HCT116 (cell line): ENCODE results near the gene PLRG1. TPM values are rescaled to one million over a fixed set of nuclear protein-coding genes. Genes with fewer than 3 reads are reported as not detected.

Experiments
- ATAC-seq: fragments of 200-7000 bp; cut with Tn5 transposase; 2 replicates; pipeline ENCODE4 v1.9.1; 2020; ENCODE audit warnings: mild to moderate bottlenecking, moderate library complexity
- BruUV-seq: library from RNA; stranded (reverse); fragments of 400-500 nt; replicated peaks from 2 replicates; lab custom pipeline; 2021; lab: Mats Ljungman, UMichigan
- CTCF ChIA-PET: fragments of 300-600 bp; sonication (Branson Sonifier 250); formaldehyde crosslinking; loops from one replicate; lab custom pipeline; 2021; ENCODE audit warnings: antibody characterized with exemption; lab: Charles Lee
- POLR2A ChIA-PET: fragments of 300-600, 350-600 bp; sonication (Branson Sonifier 250); formaldehyde crosslinking; loops from one replicate; lab custom pipeline; 2021; ENCODE audit warnings: antibody characterized with exemption; lab: Charles Lee
- RAD21 ChIA-PET, 2 experiments: fragments of 300-600 bp; sonication (Branson Sonifier 250); formaldehyde crosslinking; loops; one replicate each; lab custom pipeline; 2023; ENCODE audit warnings: low total read pairs in 2 of 2; ENCODE audit not compliant: uncharacterized antibody in 2 of 2, unreplicated experiment in 2 of 2, low non-redundant PET in 1 of 2; lab: Charles Lee
- DNase-seq: peaks from one replicate; pipeline ENCODE4 v3.0.0-alpha.2; 2010; ENCODE audit warnings: low read depth, low spot score
- H2AFZ ChIP-seq: fragments of 200-600 bp; shearing (Covaris generic), sonication (generic); 2 replicates; pipeline ENCODE4 v1.6.1; 2017; ENCODE audit warnings: low read depth, mixed run types, mixed read lengths, antibody characterized with exemption, low read length; ENCODE audit not compliant: poor library complexity, severe bottlenecking
- H3K27ac ChIP-seq: 2 replicates; pipeline ENCODE4 v1.5.1; 2012; ENCODE audit warnings: low read depth, low read length
- H3K27me3 ChIP-seq: fragments of 200-600 bp; sonication (generic); 2 replicates; pipeline ENCODE4 v1.6.1; 2016; ENCODE audit warnings: mixed run types, low read length, mixed read lengths; ENCODE audit not compliant: insufficient read depth
- H3K36me3 ChIP-seq, 2 experiments: fragments of 200-500 bp in 1 of 2; fragments of 200-600 bp in 1 of 2; sonication (Bioruptor generic) in 1 of 2; sonication (generic) in 1 of 2; 2 replicates each; pipeline versions ENCODE4 v1.5.1 to v1.6.1; 2014 to 2016; ENCODE audit warnings: low read length in 2 of 2, inconsistent platforms in 1 of 2, mixed read lengths in 1 of 2, mixed run types in 1 of 2; ENCODE audit not compliant: insufficient read depth in 2 of 2, control insufficient read depth in 1 of 2
- H3K4me1 ChIP-seq, 2 experiments: fragments of 200-600 bp in 1 of 2; sonication (generic) in 1 of 2; 2 replicates each; pipeline versions ENCODE4 v1.5.1 to v1.6.1; 2012 to 2017; ENCODE audit warnings: low read length in 2 of 2, inconsistent platforms in 1 of 2, mild to moderate bottlenecking in 1 of 2, mixed read lengths in 1 of 2, mixed run types in 1 of 2, moderate library complexity in 1 of 2; ENCODE audit not compliant: insufficient read depth in 2 of 2, control insufficient read depth in 1 of 2
- H3K4me2 ChIP-seq: fragments of 200-600 bp; sonication (generic); 2 replicates; pipeline ENCODE4 v1.6.1; 2017; ENCODE audit warnings: mixed run types, low read length, mixed read lengths
- H3K4me3 ChIP-seq, 2 experiments: fragments of 200-600 bp in 1 of 2; sonication (generic) in 1 of 2; replicated peaks in 1 of 2; 2 replicates each; pipeline ENCODE4 v1.5.1; 2011 to 2016; ENCODE audit warnings: low read length in 2 of 2, control low read depth in 1 of 2, low read depth in 1 of 2, mild to moderate bottlenecking in 1 of 2, mixed read lengths in 1 of 2, mixed run types in 1 of 2
- H3K79me2 ChIP-seq: fragments of 200-600 bp; sonication (generic); 2 replicates; pipeline ENCODE4 v1.6.1; 2017; ENCODE audit warnings: mild to moderate bottlenecking, mixed run types, low read length, moderate library complexity, mixed read lengths; ENCODE audit not compliant: insufficient read depth
- H3K9ac ChIP-seq: fragments of 200-600 bp; sonication (generic); 2 replicates; pipeline ENCODE4 v1.6.1; 2016; ENCODE audit warnings: low read length, mixed read lengths
- H3K9me2 ChIP-seq: fragments of 200-600 bp; sonication (generic), shearing (Covaris generic); 2 replicates; pipeline ENCODE4 v1.6.1; 2017; ENCODE audit warnings: mixed run types, mild to moderate bottlenecking, moderate library complexity; ENCODE audit not compliant: insufficient read depth
- H3K9me3 ChIP-seq, 2 experiments: fragments of 200-500 bp in 1 of 2; fragments of 200-600 bp in 1 of 2; sonication (Bioruptor generic) in 1 of 2; sonication (generic) in 1 of 2; 2 replicates each; pipeline ENCODE4 v1.6.1; 2014 to 2017; ENCODE audit warnings: low read length in 2 of 2, mixed read lengths in 2 of 2, inconsistent platforms in 1 of 2, low read depth in 1 of 2, mild to moderate bottlenecking in 1 of 2, mixed run types in 1 of 2, moderate library complexity in 1 of 2; ENCODE audit not compliant: control insufficient read depth in 1 of 2, insufficient read depth in 1 of 2
- H4K20me1 ChIP-seq: fragments of 200-600 bp; sonication (generic), shearing (Covaris generic); 2 replicates; pipeline ENCODE4 v1.6.1; 2017; ENCODE audit warnings: mixed run types, mild to moderate bottlenecking, moderate library complexity; ENCODE audit not compliant: insufficient read depth
- CBX3 ChIP-seq: IDR thresholded peaks from 2 replicates; pipeline ENCODE4 v1.6.1; 2012; ENCODE audit warnings: low read depth
- CEBPB ChIP-seq: IDR thresholded peaks from 2 replicates; pipeline ENCODE4 v1.6.1; 2012; ENCODE audit warnings: low read depth
- EGR1 ChIP-seq: IDR thresholded peaks from 2 replicates; pipeline ENCODE4 v1.6.1; 2012; ENCODE audit warnings: low read depth
- ELF1 ChIP-seq: IDR thresholded peaks from 2 replicates; pipeline ENCODE4 v1.6.1; 2012; ENCODE audit warnings: low read depth, borderline replicate concordance
- EZH2 ChIP-seq: fragments of 200-600 bp; sonication (generic); IDR thresholded peaks from 2 replicates; pipeline ENCODE4 v1.6.1; 2017; ENCODE audit warnings: antibody characterized with exemption, mixed run types
- EZH2phosphoT487 ChIP-seq: fragments of 200-600 bp; IDR thresholded peaks from 2 replicates; pipeline ENCODE4 v1.6.1; 2018; ENCODE audit warnings: antibody characterized with exemption, borderline replicate concordance
- FOSL1 ChIP-seq: IDR thresholded peaks from 2 replicates; pipeline ENCODE4 v1.6.1; 2012; ENCODE audit warnings: low read depth
- JUND ChIP-seq: IDR thresholded peaks from 2 replicates; pipeline ENCODE4 v1.6.1; 2012
- MAX ChIP-seq: IDR thresholded peaks from 2 replicates; pipeline ENCODE4 v1.6.1; 2012
- POLR2A ChIP-seq: IDR thresholded peaks from 2 replicates; pipeline ENCODE4 v1.7.0; 2011; ENCODE audit warnings: borderline replicate concordance; ENCODE audit not compliant: insufficient read depth, insufficient read length; ENCODE audit errors: extremely low read depth
- RAD21 ChIP-seq: IDR thresholded peaks from 2 replicates; pipeline ENCODE4 v1.6.1; 2012; ENCODE audit warnings: low read depth, mild to moderate bottlenecking
- REST ChIP-seq: IDR thresholded peaks from 2 replicates; pipeline ENCODE4 v1.6.1; 2012; ENCODE audit warnings: low read depth
- SIN3A ChIP-seq: IDR thresholded peaks from 2 replicates; pipeline ENCODE4 v1.6.1; 2012; ENCODE audit warnings: low read depth
- SP1 ChIP-seq: IDR thresholded peaks from 2 replicates; pipeline ENCODE4 v1.6.1; 2012; ENCODE audit warnings: low read depth
- SRF ChIP-seq: IDR thresholded peaks from 2 replicates; pipeline ENCODE4 v1.6.1; 2012; ENCODE audit warnings: low read depth
- TCF7L2 ChIP-seq: IDR thresholded peaks from 2 replicates; pipeline ENCODE4 v1.7.0; 2011; ENCODE audit warnings: borderline replicate concordance, inconsistent platforms; ENCODE audit not compliant: insufficient read depth, insufficient read length; ENCODE audit errors: extremely low read depth
- YY1 ChIP-seq: IDR thresholded peaks from 2 replicates; pipeline ENCODE4 v1.6.1; 2011; ENCODE audit warnings: low read length, low read depth, moderate library complexity, mild to moderate bottlenecking; ENCODE audit not compliant: insufficient replicate concordance; ENCODE audit errors: extremely low read depth
- ZFX ChIP-seq: fragments of 450-650 bp; IDR thresholded peaks from 2 replicates; pipeline ENCODE4 v1.6.1; 2017
- intact Hi-C: fragments of 100-400 bp; cut with micrococcal nuclease; formaldehyde crosslinking; loops from 2 replicates; pipeline ENCODE4 v1.10.0; 2022
- total RNA-seq: library from RNA; stranded (reverse); gene quantifications from one replicate; pipeline ENCODE4 v1.2.1, GENCODE V29; 2021; ENCODE audit not compliant: unreplicated experiment
- TF ChIP-seq, protein P1 (sequence below), 3 experiments: fragments of 200-600 bp in 1 of 3; sonication (generic) in 1 of 3; IDR thresholded peaks in 2 of 3; conservative IDR thresholded peaks in 1 of 3; 2 replicates each; pipeline ENCODE4 v1.5.1; 2012 to 2017; ENCODE audit warnings: low read depth in 2 of 3, low read length in 2 of 3, antibody characterized with exemption in 1 of 3, borderline replicate concordance in 1 of 3, control low read depth in 1 of 3, mild to moderate bottlenecking in 1 of 3, mixed read lengths in 1 of 3, mixed run types in 1 of 3, moderate library complexity in 1 of 3; ENCODE audit not compliant: insufficient read depth in 1 of 3
- TF ChIP-seq, protein P2 (sequence below): IDR thresholded peaks from 2 replicates; pipeline ENCODE4 v1.6.1; 2011; ENCODE audit warnings: mild to moderate bottlenecking, low read length, moderate library complexity; ENCODE audit not compliant: insufficient replicate concordance; ENCODE audit errors: extremely low read depth

The PLRG1 gene
- total RNA-seq, 1 experiment from 2014 or later, result 141 TPM

GRCh38 chr4:154589296-154590197 is 39.3 kb upstream of the PLRG1 start:
- ATAC-seq, result no peak
- no peaks in the 10 kb centered on the region for H3K9me3 ChIP-seq
- no peaks in the 10 kb centered on the region for H3K27me3 ChIP-seq
- CTCF ChIA-PET, result interaction anchor here (2.3 kb wide), 1 partner anchor 29 kb away, joined by 8 read pairs; no protein-coding TSS in a partner anchor
- POLR2A ChIA-PET, result no interaction called here
- no peaks in the 10 kb centered on the region for H3K9me2 ChIP-seq
- H3K4me1 ChIP-seq, result no peaks in the 10 kb centered on the region
- H3K4me2 ChIP-seq, result no peak overlapping the region
- no peaks in the 10 kb centered on the region for H3K79me2 ChIP-seq
- H2AFZ ChIP-seq, result no peak overlapping the region
- intact Hi-C loops, result no loop called here
- no peak overlapping the region for H3K27ac ChIP-seq
- H3K9ac ChIP-seq, result no peak overlapping the region
- RAD21 ChIA-PET, result no interaction called here
- no peak for DNase-seq
- no peaks in the 10 kb centered on the region for H3K36me3 ChIP-seq
- no peaks in the 10 kb centered on the region for H4K20me1 ChIP-seq
- BruUV-seq, result no TSS peak
- H3K4me3 ChIP-seq, result no peak overlapping the region
- TF ChIP-seq POLR2A (no peak), TCF7L2 (no peak), RAD21 (no peak), ELF1 (no peak), EZH2 (no peak), SRF (no peak), CEBPB (no peak), EZH2phosphoT487 (no peak), ZFX (no peak), MAX (no peak), FOSL1 (no peak), JUND (no peak), YY1 (no peak), SIN3A (no peak), REST (no peak), EGR1 (no peak), CBX3 (no peak), SP1 (no peak)
- TF ChIP-seq, protein P1, sequence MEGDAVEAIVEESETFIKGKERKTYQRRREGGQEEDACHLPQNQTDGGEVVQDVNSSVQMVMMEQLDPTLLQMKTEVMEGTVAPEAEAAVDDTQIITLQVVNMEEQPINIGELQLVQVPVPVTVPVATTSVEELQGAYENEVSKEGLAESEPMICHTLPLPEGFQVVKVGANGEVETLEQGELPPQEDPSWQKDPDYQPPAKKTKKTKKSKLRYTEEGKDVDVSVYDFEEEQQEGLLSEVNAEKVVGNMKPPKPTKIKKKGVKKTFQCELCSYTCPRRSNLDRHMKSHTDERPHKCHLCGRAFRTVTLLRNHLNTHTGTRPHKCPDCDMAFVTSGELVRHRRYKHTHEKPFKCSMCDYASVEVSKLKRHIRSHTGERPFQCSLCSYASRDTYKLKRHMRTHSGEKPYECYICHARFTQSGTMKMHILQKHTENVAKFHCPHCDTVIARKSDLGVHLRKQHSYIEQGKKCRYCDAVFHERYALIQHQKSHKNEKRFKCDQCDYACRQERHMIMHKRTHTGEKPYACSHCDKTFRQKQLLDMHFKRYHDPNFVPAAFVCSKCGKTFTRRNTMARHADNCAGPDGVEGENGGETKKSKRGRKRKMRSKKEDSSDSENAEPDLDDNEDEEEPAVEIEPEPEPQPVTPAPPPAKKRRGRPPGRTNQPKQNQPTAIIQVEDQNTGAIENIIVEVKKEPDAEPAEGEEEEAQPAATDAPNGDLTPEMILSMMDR (IDR thresholded peaks at IDR 0.05 in 2 of 3, conservative IDR thresholded peaks at IDR 0.05 in 1 of 3; ENCODE audit: borderline replicate concordance in 1 of 3, insufficient read depth in 1 of 3, low read depth in 2 of 3, low read length in 2 of 3), result no peak
- TF ChIP-seq, protein P2, sequence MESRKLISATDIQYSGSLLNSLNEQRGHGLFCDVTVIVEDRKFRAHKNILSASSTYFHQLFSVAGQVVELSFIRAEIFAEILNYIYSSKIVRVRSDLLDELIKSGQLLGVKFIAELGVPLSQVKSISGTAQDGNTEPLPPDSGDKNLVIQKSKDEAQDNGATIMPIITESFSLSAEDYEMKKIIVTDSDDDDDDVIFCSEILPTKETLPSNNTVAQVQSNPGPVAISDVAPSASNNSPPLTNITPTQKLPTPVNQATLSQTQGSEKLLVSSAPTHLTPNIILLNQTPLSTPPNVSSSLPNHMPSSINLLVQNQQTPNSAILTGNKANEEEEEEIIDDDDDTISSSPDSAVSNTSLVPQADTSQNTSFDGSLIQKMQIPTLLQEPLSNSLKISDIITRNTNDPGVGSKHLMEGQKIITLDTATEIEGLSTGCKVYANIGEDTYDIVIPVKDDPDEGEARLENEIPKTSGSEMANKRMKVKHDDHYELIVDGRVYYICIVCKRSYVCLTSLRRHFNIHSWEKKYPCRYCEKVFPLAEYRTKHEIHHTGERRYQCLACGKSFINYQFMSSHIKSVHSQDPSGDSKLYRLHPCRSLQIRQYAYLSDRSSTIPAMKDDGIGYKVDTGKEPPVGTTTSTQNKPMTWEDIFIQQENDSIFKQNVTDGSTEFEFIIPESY, result no peak
